8988T (cell line): ENCODE data around the gene C3orf49.

ENCODE experiments used
- DNase-seq: peaks from one replicate; pipeline ENCODE4 v3.0.0; 2011

Gene C3orf49

DNA sequence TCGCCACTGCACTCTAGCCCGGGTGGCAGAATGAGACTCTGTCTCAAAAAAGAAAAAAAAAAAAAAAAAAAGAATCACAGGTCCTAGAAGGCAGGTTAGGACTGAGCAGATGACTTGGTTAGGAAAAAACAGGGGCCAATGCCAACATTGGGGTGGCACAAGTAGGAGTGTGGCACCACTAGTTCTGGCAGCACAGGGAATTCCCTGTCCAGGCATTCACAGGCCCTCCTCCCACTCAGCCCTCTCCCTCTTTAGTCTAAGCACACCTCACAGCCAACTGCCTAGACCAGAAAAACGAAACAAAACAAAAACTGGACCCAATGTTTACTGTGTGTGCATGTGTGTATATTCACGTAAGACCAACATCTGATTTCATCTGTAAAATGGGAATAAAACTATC, 34.0 kb downstream of the C3orf49 start:
- no peak for DNase-seq

DNA sequence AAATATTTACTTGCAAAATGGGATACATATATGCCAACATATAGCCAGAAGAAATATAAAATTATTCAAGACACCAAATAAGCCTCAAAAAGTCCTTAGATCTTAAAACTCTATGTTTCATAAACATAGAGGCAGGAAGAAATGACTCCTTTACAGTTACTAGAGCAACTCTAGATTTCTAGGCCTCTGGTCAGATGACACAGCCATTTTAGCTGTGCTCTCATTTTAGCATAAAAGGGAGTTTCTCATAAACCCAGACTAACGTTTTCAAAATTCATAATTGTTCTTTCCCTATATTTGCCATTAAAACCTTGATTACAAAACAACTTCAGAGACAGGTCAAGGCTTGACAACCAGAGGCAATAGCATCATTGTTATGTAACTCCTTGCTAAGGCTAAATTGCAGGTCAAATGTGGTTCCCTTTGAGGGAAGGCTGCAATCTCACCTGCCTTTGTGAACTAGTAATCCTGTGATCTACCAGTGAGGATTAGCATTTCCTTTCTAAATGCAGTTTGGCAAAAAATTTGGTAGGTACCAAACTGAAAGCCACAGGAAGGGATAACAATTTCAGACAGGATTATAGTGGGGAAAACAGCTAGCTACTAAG, 36.3 kb downstream of the C3orf49 start:
- no peak for DNase-seq

DNA sequence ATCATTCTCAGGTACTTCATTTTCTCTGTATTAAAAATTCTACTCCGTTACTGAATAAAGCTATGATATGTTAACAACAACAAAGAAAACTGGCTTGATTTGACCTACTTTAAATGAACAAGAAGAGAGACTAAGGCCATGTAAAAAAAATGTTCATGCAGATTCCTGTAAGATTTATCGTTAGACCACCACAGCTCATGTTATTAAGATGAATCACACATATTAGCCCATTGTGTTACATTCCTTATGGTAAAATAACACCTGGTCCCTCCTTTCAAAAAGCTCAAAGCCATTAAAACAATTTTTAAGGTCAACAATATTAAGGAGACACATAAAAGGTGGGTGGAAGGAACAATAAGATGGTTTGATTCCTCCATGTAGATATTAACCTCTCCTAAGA, 38.2 kb downstream of the C3orf49 start:
- DNase-seq, result no peak

DNA sequence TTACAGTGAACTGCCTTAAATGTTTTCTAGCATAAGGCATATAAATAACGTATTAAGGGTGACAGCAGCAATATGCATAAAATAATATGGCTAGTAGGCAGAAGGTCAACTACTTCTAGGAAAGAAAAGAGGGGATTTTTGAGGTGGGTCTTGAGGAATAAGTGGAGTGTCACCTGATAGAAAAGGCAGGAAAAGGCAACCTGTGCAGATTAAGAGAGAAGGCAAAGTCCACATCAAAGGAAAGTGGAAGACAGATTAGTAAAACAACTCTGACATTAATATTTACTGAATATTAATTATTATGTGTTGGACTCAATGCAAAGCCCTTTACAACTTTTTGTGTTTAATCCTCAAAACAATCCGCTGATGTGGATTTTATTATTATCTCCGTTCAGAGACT, 41.7 kb downstream of the C3orf49 start:
- DNase-seq, result no peak

DNA sequence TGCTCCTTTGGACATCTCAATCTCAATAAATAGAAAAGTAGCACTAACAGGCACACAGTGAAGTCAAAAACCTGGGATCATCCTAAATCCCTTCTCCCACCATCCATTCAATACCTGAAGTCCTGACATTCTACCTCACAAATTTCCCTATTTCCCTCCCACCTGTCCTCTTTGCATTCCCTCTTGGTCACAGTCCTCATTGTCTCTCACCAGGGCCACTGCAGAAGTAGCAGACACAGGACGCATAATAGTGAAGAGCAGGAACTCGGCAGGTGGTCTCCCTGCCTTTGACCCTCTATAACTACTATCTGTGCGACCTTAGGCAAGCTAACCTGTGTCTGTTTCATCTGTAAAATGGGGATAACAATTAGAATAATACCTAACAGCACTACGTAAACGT, 42.2 kb downstream of the C3orf49 start:
- DNase-seq, result no peak

DNA sequence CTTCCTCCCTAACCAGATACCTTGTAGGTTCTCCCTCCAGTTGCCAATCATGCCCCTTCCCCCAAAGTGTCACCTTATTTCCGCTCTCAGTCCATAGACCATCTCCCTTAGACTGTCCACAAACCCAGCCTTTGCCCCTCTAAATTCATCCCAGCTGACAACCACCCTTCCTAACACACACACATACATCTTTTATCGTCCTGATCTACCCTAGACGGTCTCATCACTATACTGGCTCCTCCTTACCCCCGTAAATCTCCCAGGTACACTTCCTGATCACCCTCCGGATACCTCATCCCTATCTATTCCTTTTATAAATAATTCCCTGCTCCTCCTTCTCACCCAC, 43.7 kb downstream of the C3orf49 start:
- DNase-seq, result no peak

DNA sequence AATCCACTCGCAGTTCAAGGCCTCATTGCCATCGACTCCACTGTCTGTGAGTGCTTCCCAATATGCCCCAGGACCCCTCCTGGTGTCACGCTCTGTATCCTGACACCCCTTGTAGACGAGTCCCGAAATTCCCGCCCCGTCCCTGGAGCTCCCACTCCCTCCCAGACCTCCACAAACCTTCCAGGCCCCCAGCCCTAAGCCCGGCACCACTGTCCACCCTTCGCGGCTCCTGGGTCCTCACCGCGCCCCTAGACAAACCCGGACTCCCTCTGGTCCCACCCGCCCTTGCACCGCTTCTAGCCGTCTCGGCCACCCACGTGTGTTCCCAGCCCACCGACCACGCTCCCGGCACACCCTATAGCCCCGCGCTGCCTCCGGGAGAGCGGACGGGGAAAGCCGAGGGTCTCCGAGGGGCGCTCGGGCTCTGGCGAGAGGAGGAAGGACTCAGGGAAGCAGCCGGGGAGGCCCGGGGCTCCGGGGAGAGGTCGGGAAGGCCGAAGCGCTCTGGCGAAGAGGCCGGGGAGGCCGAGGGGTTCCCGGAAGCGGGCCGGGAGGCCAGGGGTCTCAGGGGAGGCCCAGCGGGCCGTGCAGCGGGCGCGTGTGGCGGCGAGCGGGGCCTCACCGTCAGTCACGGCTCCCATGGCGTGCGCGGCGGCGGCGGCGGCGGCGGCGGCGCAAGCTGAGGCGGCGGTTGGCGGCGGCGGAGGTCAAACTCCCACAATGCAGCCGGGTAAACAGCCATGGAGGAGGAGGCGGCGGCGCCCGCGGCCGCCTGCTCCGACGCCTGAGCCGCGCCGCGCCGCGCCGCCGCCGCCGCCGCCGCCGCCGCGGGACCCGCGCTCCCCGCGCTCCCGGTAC, 44.3 kb downstream of the C3orf49 start, which contains the start of the genes ATXN7 and THOC7:
Gene ATXN7, plus strand, starts transcription at position 718 of the 858 bp plus-strand sequence. CDS start 48,732 bp downstream, outside the sequence.
Gene THOC7, minus strand, starts transcription at position 656 of the 858 bp plus-strand sequence. Its CDS starts 15 bp downstream, at position 641.
- peak; percentile 72 for DNase-seq

DNA sequence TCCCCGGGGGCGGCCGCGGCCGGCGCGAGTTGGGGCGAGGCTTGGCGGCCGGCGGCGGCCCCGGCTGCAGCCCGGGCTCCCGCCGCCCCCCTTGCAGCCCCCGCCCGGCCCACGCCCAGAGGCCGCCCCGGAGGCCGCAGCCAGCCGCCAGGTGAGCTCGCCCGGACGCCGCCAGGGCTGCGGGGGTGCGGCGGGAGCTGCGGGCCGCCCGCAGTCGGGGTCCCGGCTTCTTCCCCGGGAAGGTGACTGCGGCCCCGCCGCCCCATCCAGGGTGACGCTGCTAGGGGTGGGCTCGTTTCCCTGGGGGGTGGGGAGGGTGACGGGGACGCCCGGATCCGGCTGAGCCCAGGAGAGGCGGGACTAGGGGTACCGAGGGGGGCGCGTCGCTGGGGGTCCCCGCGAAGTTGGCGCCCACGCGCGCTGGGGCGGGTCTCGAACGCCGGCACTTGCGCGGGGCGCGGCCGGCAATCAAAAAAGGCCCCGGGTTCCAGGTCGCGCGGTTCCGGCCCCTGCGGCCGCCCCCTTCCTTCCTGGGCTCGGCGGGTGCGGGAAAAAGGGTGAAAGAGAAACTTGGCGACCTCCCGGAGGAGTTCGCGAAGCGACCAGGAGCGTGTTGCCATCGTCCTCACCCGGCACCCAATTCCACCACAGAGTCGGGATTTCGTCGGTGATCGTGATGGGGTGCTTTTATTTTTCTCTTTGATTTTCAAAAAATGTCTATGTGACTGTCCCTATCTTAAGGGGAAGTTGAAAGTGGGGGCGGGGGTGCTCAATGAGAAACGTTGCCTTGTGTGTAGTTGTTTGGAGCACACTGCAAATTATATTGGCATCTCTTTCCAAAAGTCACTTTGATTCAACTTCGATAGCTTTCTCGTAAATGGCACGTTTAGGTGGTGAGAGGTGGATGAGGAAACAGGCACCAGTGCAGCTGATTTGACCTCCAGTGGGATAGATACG, 45.2 kb downstream of the C3orf49 start:
- peak; percentile 86 for DNase-seq

GRCh38 chr3:63864965-63865327, 45.8 kb downstream of the C3orf49 start:
- no peak for DNase-seq

DNA sequence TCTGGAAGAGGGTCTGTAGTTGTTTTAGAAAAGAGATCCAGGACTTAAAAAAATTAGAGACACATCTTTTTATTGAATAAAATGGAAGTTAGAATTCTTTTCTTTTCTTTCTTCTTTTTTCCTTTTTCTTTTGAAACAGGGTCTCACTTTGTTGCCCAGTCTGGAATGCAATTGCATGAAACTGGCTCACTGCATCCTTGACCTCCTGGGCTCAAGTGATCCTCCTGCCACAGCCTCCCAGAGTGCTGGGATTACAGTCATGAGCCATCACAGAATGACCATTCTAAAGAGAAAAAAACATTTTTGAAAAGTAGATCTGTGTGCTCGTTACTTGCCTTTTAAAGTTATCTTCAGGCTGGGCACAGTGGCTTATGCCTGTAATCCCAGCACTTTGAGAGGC, 48.1 kb downstream of the C3orf49 start:
- no peak for DNase-seq

GRCh38 chr3:63869940-63870614, 51.0 kb downstream of the C3orf49 start:
- no peak for DNase-seq

- DNase-seq, result no peak
Observed at GRCh38 chr3:63870615-63871005, 51.5 kb downstream of the C3orf49 start.

GRCh38 chr3:63872135-63872924, 53.2 kb downstream of the C3orf49 start:
- no peak for DNase-seq

GRCh38 chr3:63874769-63875168, 55.7 kb downstream of the C3orf49 start:
- no peak for DNase-seq

- DNase-seq, result no peak
Observed at GRCh38 chr3:63875510-63875909, 56.4 kb downstream of the C3orf49 start.

DNA sequence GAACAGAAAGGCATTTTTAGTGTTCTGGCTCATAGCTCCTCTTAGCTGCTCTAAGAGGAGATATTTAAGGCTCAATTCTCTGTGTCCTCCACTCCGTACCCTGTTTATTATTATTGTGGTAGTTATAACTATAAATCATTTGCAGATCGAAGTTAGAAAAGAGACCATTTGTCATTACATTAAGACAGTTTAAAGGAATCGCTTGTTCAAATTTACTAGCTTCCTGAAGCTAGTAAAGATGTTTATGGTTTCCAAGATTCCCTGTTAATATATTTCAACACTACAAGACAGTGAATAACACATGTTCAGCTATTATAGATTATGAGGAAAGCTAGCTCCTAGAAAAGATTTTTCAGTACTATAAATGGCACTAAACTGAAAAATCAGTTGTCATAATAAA, 57.2 kb downstream of the C3orf49 start:
- no peak for DNase-seq

GRCh38 chr3:63877737-63878393, 58.8 kb downstream of the C3orf49 start:
- DNase-seq, result no peak

- no peak for DNase-seq
Observed at GRCh38 chr3:63878394-63879060, 59.4 kb downstream of the C3orf49 start.

DNA sequence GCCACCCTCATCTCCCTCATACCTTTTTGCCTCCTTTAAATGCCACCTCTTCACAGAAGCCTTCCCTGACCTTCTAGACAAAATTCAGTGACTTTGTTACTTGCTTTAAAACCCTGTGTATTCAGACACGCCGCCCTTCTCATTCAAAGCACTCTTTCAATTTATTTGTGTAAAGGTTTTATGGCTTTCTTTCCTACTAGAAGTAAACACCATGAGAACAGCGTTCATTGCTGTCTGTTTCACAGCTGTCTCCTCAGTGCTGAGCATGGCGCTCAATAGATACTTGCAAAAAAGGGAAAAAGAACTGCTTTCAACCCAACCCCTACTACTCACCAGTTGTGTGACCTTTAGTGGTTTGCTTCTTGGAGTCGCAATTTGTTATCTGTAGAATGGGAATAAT, 61.6 kb downstream of the C3orf49 start:
- no peak for DNase-seq

DNA sequence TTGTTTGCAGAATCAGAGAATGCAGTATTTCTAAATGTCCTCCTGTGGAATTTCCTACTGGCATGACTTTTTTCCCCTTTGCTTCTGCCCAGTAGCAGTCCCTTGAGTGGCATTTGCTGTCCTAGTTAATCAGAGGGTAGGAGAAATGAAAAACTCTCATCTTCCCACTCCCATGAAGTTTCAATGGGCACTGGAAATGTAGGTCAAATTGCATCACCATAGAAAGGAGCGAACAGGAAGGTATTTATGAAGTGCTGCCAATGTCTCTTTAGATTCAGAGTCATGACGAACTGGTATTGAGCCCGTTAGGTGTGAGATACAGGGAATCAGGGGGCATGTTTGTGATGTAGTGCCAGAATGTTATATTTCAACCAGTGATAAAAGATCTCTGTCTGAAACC, 67.8 kb downstream of the C3orf49 start:
- DNase-seq, result no peak

DNA sequence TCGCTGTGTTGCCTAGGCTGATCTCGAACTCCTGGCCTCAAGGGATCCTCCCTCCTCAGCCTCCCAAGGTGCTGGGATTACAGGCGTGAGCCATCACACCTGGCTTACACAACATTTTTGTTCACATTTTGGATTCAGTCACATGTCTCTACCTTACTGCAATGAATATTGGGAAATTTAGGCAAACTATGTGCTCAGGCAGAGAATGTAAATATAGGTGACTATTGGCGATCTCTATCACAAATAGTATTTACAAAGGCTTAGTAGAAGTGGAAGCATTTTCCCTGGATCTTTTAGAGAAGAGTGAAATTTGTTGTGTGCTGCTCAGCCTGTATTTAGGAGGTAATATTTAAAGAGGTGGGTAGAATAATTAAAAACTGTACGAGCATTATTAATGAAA, 72.4 kb downstream of the C3orf49 start:
- no peak for DNase-seq
